ENCODE results near the gene NETO2.
A peak's percentile ranks its signal among the peaks of the same experiment; 100 is the strongest.

The NETO2 gene

GRCh38 chr16:47047524-47048203 lies 96.1 kb downstream of the NETO2 start:
- DNase-seq = no peak

- peak in 1 of 58 donors; percentile 6 for DNase-seq
These were observed 96.8 kb downstream of the NETO2 start for GRCh38 chr16:47046726-47047523.

GRCh38 chr16:47045459-47045858 lies 98.3 kb downstream of the NETO2 start:
- no peak for DNase-seq

- peak in 9 of 58 donors; percentile 3 to 39 (median 13) for DNase-seq
These were observed 98.7 kb downstream of the NETO2 start for GRCh38 chr16:47045023-47045422.

- no peak for DNase-seq
These were observed 99.6 kb downstream of the NETO2 start for GRCh38 chr16:47043970-47044684.

GRCh38 chr16:47043200-47043599 lies 100.5 kb downstream of the NETO2 start:
- DNase-seq = peak in 11 of 58 donors; percentile 3 to 37 (median 6)

- DNase-seq = peak in 57 of 58 donors; percentile 19 to 89 (median 70)
These were observed 105.8 kb downstream of the NETO2 start for GRCh38 chr16:47037746-47038458.

GRCh38 chr16:47037396-47037745 lies 106.4 kb downstream of the NETO2 start:
- DNase-seq = peak in 15 of 58 donors; percentile 31 to 74 (median 57)

GRCh38 chr16:47036201-47036600 lies 107.5 kb downstream of the NETO2 start:
- no peak for DNase-seq

GRCh38 chr16:47035436-47035835 lies 108.3 kb downstream of the NETO2 start:
- no peak for DNase-seq

- DNase-seq = no peak
These were observed 109.3 kb downstream of the NETO2 start for GRCh38 chr16:47034455-47034854.

GRCh38 chr16:47033176-47033575 lies 110.6 kb downstream of the NETO2 start:
- no peak for DNase-seq

- DNase-seq = no peak
These were observed 114.0 kb downstream of the NETO2 start for GRCh38 chr16:47029724-47030123.

GRCh38 chr16:47028767-47029377 lies 114.9 kb downstream of the NETO2 start:
- no peak for DNase-seq

Measured in anterior cingulate cortex (tissue), 58 donors.